Measurements from ENCODE around the gene ZNF24.

ZNF24 gene

GRCh38 chr18:35352778-35353177 is 8.6 kb upstream of the ZNF24 start:
- no peak for DNase-seq (ENCODE audit: low read depth)

DNA sequence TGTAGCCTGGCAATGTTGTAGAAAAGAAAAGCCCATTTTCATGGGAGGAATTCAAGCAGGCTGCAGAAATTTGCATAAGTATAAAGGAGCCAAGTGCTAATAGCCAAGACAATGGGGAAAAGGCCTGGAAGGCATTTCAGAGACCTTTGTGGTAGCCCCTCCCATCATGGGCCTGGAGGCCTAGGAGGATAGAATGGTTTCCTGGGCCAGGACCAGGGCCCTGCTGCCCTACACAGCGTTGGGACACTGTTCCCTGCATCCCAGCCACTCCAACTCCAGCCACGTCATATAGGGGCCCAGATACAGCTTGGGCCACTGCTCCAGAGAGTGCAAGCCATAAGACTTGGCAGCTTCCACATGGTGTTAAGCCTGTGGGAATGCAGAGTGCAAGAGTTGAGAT is 8.1 kb upstream of the ZNF24 start:
- DNase-seq (ENCODE audit: low read depth), result no peak

DNA sequence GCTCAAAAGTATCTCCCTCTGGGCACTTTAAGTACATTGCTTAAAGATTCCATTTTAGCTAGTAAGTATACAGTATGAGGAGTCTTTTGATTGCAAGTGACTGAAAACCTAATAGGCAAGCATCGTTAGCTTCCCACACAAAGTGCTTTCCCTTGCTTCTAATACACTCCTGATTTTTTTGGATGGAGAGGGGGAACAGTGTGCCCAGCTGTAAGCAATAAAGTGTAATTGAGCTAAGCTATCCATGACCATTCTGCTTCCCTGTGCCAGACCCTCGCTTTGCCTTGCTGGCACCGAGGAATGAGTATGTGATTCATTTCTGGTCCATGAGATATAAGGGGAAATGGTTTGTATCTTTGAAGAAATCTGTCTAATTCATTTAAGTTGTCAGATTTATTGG is 3.8 kb upstream of the ZNF24 start:
- no peak for DNase-seq (ENCODE audit: low read depth)

- no peak for DNase-seq (ENCODE audit: low read depth)
Measured at GRCh38 chr18:35345950-35346349, 1.7 kb upstream of the ZNF24 start.

DNA sequence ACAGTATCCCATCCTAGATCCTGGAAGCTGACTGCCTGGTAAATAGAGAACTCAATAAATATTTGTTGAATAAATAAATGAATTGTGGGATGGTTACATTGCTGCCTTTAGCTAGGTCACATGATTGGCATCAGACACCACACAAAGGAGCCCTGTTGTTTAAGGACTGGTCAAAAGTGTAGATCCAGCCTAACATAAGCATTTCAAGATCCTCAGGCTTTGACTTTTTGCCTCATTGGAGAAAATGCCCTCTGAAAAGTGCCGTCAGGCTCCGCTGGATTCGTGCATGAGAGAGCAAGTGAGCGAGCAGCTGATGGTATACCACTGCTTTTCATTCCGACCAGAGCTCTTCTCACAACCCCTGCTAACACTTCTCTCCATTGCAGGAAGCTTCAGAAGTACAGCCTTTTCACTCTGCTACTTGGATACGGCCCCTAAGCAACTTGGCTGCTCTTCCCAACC is 1.3 kb upstream of the ZNF24 start:
- DNase-seq (ENCODE audit: low read depth), result no peak

DNA sequence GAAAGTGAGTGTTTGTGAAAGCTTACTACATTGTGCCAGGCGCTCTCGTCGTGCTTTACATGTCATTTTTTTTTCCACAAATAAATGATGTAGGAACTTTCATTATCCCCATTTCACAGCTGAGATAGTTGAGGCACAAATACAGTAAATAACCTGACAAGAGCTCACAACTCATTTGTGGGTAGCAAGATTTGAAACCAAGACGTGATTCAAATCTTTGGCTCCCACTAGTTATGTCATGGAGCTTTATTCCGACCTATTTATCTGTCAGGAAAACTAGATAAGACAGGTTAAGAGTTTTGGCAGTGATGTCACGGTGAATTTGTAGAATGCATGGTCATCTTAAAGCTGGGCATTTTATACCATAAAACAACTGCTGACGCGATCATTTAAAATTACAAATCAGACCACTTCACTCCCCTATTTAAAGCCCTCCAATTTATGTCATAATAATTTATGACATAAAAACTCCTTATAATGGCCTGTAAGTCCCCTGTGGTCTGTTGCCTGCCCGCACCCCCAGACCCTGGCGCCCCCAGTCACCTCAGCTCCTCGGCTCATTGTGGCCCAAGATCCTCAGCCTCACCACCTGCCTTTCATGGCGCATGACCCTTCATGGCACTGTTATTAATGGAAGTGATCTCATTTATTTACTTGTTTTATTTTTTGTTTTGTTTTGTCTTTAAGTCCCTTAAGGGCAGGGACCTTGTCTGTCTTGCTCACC is 678 bp upstream of the ZNF24 start:
- DNase-seq (ENCODE audit: low read depth), result no peak

- no peak for DNase-seq (ENCODE audit: low read depth)
Measured at GRCh38 chr18:35343488-35343935, 708 bp downstream of the ZNF24 start.

DNA sequence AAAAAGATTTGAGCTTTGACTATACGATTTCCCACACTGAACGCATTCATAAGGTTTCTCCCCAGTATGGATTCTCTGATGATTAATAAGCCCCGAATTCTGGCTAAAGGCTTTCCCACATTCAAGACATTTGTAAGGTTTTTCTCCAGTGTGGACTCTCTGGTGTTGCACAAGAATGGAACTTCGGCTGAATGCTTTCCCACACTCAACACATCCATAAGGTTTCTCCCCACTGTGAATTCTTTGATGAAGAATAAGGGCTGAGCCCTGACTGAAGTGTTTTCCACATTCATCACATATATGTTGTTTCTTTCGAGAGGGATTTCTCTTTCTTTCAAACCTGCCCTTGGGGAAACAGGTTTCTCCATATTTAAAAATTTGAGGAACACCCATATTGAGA is 6.9 kb downstream of the ZNF24 start:
- no peak for DNase-seq (ENCODE audit: low read depth)

DNA sequence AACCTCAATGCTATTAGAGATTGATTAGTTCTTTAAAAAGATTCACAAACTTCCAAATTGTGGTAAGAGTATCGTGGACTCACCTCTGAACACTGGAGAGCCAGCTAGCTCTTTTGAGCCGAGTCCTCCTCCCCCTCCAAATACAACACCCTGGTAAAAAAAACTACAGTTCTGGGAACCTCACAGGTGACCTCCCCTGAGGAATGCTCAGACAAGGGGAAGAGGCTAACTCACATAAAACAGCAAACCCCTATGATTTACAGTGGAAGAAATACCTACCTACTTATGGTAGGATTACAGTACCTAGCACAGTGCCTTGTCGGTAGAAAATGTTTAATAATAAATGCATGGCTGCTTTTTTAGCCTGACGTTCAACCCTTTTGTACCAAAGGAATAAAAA is 8.4 kb downstream of the ZNF24 start:
- no peak for DNase-seq (ENCODE audit: low read depth)

- DNase-seq (ENCODE audit: low read depth), result no peak
Measured at GRCh38 chr18:35334821-35335220, 9.4 kb downstream of the ZNF24 start.

DNA sequence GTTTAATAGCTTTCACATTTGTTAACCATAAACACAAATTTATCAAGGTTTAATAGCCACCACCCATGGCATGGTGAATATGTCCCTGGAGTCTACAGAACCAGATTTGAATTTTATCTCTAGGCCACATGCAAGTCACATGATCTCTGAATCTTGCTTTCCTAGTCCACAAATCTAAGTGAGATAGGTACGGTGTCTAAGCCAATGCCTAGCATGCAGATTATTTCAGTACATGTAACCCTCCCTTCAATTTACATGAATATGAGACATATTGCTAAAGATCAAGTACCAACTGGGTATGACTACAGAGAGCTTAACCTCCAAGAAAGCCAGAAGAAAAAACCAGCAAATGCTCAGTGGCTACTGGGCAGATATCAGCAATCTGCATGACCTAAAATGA is 10.0 kb downstream of the ZNF24 start:
- DNase-seq (ENCODE audit: low read depth), result no peak

GRCh38 chr18:35331367-35332087 is 12.7 kb downstream of the ZNF24 start:
- no peak for DNase-seq (ENCODE audit: low read depth)

DNA sequence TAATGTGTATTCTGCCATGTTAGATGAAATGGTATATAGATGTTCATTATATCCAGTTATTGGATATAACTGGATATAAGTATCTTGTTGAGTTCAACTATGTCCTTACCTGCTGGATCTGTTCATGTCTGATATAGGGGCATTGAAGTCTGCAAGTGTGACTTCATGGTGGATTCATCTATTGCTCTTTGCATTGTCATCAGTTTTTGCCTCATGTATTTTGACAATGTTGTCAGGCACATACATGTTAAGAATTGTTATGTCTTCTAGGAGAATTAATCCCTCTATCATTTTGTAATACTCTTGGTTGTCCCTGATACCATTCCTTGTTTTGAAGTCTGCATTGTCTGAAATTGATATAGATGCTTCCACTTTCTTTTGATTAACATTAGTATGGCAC is 15.4 kb downstream of the ZNF24 start:
- DNase-seq (ENCODE audit: low read depth), result no peak

GRCh38 chr18:35326695-35327387 is 17.4 kb downstream of the ZNF24 start:
- no peak for DNase-seq (ENCODE audit: low read depth)

DNA sequence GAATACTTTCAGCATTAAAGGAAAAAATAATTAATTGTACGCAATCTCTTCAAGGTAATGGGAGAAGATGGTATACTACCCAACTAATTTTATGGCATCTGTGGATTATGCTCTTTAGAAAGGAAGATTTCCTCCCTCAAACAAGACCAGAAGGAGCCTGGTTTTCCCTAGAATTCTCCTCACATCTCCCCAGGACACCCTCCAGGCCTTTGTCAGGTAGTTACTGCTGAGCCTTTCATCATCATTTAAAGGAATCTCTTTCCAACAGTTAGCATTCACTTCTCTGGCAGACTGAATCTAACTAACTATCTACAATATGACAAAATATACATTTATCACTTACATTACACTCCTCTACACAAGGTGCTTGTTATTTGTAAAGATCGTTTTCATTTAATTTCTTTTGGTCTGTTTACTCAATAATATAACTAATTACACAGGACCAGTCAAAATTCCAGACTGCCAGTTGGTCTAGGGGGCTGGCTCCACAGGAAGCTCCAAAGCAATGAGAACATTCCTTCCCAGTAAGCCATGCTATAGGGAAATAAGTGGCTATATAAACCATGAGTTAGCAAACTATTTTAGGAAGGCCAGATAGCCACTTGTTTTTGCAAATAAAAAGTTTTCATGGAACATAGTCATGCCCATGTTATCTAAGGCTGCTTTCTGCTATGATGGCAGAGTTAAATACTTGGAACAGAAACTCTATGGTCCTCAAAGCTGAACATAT is 19.1 kb downstream of the ZNF24 start:
- DNase-seq (ENCODE audit: low read depth), result no peak

DNA sequence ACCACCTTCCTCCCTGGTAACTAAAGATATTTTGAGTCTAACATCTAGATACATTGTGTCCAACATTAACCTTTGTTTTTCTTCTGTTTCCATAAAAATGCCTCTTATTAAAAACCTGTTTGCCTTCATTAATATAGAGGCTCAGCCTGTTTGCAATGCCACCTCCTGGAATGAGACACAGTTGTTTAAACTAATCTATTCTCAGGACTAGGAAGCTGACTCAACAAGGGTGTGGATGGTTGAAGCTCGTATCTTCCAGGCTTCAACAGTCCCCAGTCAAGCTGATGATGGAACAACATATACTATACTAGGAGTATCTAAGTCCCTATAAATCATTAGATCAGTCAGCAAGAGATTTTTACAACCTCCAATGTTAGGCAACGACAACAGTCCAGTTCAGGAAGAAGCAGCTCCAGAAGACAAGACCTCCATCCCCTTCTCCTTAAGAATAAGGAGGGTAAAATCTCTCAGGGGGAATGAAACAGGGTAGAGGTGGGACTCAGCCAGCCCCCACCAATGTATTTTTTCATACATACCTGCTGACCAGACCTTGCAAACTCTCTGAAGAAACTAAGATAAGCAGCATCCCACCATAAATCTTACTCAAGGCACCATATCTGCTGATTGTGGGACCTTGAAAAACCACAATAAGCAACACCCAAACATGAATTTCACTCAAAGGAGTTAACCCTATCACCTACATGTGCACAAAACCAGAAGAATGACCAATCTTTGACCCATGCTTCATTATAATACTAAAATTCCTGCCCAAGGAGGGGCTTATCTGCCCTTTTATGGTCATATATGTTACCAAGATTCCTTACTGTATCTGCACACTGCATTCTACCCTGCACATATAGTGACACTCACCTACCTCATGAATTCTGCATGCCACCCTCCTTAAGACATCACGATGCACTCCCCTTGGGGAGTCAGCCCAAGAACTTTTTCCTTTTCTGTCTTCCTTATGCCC is 21.4 kb downstream of the ZNF24 start:
- no peak for DNase-seq (ENCODE audit: low read depth)

DNA sequence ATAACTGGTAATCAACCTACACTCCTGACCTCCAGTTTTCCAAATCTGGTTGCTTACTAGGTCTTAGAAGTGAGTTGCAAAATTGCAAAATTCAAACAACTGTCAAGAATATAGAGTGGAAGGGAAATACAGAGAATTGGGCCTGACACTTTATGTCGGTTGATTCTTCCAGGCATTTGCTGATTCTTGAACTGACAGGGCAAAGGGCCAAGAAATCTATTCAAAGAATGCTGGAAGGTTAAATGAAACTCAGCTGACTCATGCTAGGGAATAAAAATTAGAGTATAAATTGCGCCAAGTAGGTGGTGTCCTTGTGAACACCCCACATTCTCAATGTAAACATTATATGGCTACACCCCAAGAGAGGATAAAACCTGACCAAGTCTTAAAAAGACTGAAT is 32.7 kb downstream of the ZNF24 start:
- DNase-seq (ENCODE audit: low read depth), result no peak

DNA sequence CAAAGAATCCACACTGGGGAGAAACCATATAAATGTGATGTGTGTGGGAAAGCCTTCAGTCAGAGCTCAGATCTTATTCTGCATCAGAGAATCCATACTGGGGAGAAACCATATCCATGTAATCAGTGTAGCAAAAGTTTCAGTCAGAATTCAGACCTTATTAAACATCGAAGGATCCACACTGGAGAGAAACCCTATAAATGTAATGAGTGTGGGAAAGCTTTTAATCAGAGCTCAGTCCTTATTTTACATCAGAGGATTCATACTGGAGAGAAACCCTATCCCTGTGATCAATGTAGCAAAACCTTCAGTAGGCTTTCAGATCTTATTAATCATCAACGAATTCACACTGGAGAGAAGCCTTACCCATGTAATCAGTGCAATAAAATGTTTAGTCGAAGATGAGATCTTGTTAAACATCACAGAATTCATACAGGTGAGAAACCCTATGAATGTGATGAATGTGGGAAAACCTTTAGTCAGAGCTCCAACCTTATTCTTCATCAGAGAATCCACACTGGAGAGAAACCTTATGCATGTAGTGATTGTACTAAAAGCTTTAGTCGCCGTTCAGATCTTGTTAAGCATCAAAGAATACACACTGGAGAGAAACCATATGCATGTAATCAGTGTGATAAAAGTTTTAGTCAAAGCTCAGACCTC is 37.5 kb downstream of the ZNF24 start:
- DNase-seq (ENCODE audit: low read depth), result no peak

DNA sequence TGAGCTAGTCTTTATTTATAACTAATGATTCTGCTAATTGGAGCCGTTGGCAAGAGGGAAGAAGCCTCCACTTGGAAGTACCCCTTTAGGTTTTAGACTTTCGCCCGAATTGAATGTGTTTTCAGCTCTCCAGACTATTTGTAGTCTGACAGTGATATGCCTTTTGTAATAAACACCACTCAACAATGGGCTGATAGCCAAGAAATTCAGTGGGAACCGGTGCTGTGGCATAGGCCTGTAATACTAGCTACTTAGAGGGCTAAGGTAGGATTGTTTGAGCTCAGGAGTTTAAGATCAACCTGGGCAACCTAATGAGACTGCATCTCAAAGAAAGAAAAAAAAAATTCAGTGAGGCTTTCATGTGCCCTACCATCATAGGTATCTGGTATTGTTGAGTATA is 40.6 kb downstream of the ZNF24 start:
- no peak for DNase-seq (ENCODE audit: low read depth)

DNA sequence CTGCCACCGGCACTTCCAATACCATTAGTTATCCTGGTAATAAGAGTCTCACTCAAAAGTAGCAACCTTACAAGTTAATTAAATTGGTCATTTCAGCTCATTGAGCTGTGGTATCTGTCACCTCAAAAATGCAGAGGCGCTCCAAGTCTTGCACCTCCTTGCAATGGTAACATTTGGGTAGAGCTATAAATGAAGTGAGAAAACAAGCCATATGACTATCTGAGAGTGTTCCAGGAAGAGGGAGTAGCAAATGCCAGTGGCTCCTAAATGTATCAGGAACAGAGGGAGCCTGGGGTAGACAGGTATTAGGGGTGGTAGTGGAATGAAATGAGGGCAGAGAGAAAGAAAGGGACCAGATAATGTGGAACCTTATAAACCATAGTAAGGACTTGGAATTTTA is 48.2 kb downstream of the ZNF24 start:
- no peak for DNase-seq (ENCODE audit: low read depth)

- DNase-seq (ENCODE audit: low read depth), result no peak
Measured at GRCh38 chr18:35291166-35291565, 53.1 kb downstream of the ZNF24 start.
